Liver (tissue), 9 donors: Measurements from ENCODE around the gene CABP4. TPM values are rescaled to one million over a fixed set of nuclear protein-coding genes. Genes with fewer than 3 reads are reported as not detected.

Source experiments
- DNase-seq: peaks from one replicate; pipeline ENCODE4 v3.0.0-alpha.2; 2017; ENCODE audit warnings: low spot score
- H3K27ac ChIP-seq, 2 donors: one replicate each; pipeline ENCODE4 v1.7.0; 2013; ENCODE audit warnings: inconsistent platforms in 2 of 2, low read length in 2 of 2, control low read depth in 1 of 2, low read depth in 1 of 2, mild to moderate bottlenecking in 1 of 2
- H3K27me3 ChIP-seq, 4 donors: one replicate each; pipeline versions ENCODE4 v1.6.1 to v1.7.0; 2013; ENCODE audit warnings: low read length in 3 of 4, inconsistent platforms in 1 of 4, mild to moderate bottlenecking in 1 of 4, moderate library complexity in 1 of 4; ENCODE audit not compliant: control insufficient read depth in 4 of 4, insufficient read depth in 4 of 4
- H3K36me3 ChIP-seq, 4 donors: one replicate each; pipeline versions ENCODE4 v1.6.1 to v1.7.0; 2013; ENCODE audit warnings: low read length in 3 of 4, mild to moderate bottlenecking in 3 of 4, low read depth in 1 of 4, moderate library complexity in 1 of 4; ENCODE audit not compliant: control insufficient read depth in 4 of 4, insufficient read depth in 3 of 4
- H3K4me1 ChIP-seq, 4 donors: one replicate each; pipeline versions ENCODE4 v1.6.1 to v1.7.0; 2013; ENCODE audit warnings: low read length in 3 of 4, mild to moderate bottlenecking in 3 of 4, moderate library complexity in 1 of 4; ENCODE audit not compliant: control insufficient read depth in 4 of 4, insufficient read depth in 4 of 4
- H3K4me3 ChIP-seq, 3 donors: one replicate each; pipeline versions ENCODE4 v1.6.1 to v1.7.0; 2013; ENCODE audit warnings: low read length in 3 of 3, control low read depth in 1 of 3, low read depth in 1 of 3, mild to moderate bottlenecking in 1 of 3
- H3K9ac ChIP-seq, 2 donors: one replicate each; pipeline ENCODE4 v1.7.0; 2013; ENCODE audit warnings: low read length in 2 of 2, mild to moderate bottlenecking in 2 of 2, moderate library complexity in 2 of 2, control low read depth in 1 of 2, low read depth in 1 of 2
- H3K9me3 ChIP-seq, 4 donors: one replicate each; pipeline versions ENCODE4 v1.6.1 to v1.7.0; 2013; ENCODE audit warnings: low read length in 3 of 4; ENCODE audit not compliant: control insufficient read depth in 4 of 4
- ATF3 ChIP-seq: IDR thresholded peaks from 2 replicates; pipeline ENCODE4 v1.6.1; 2016; ENCODE audit warnings: antibody characterized with exemption
- CTCF ChIP-seq: fragments of 150-350 bp; IDR thresholded peaks from 2 replicates; pipeline ENCODE4 v1.5.1; 2017; ENCODE audit warnings: improper control_type of control experiment, low read depth, low read length; ENCODE audit not compliant: missing input control
- EGR1 ChIP-seq, 2 donors: IDR thresholded peaks; 2 replicates each; pipeline ENCODE4 v1.6.1; 2016 to 2018; ENCODE audit warnings: antibody characterized with exemption in 2 of 2, low read depth in 2 of 2
- FOXA1 ChIP-seq: IDR thresholded peaks from 2 replicates; pipeline ENCODE4 v1.6.1; 2016; ENCODE audit warnings: antibody characterized with exemption
- FOXA2 ChIP-seq: IDR thresholded peaks from 2 replicates; pipeline ENCODE4 v1.6.1; 2016; ENCODE audit warnings: antibody characterized with exemption
- GABPA ChIP-seq, 2 donors: IDR thresholded peaks in 1 of 2; conservative IDR thresholded peaks in 1 of 2; 2 replicates each; pipeline ENCODE4 v1.6.1; 2016; ENCODE audit warnings: antibody characterized with exemption in 2 of 2, mild to moderate bottlenecking in 1 of 2, moderate library complexity in 1 of 2
- HNF4A ChIP-seq, 2 donors: conservative IDR thresholded peaks; 2 replicates each; pipeline ENCODE4 v1.6.1; 2016; ENCODE audit warnings: antibody characterized with exemption in 2 of 2, mild to moderate bottlenecking in 2 of 2
- HNF4G ChIP-seq: IDR thresholded peaks from 2 replicates; pipeline ENCODE4 v1.6.1; 2016; ENCODE audit warnings: antibody characterized with exemption
- MAX ChIP-seq: IDR thresholded peaks from 2 replicates; pipeline ENCODE4 v1.6.1; 2016; ENCODE audit warnings: antibody characterized with exemption
- NR2F2 ChIP-seq: IDR thresholded peaks from 2 replicates; pipeline ENCODE4 v1.6.1; 2016; ENCODE audit warnings: antibody characterized with exemption
- RAD21 ChIP-seq, 2 donors: IDR thresholded peaks; 2 replicates each; pipeline ENCODE4 v1.6.1; 2016; ENCODE audit warnings: antibody characterized with exemption in 2 of 2, mild to moderate bottlenecking in 2 of 2
- REST ChIP-seq: IDR thresholded peaks from 2 replicates; pipeline ENCODE4 v1.6.1; 2016; ENCODE audit warnings: antibody characterized with exemption, mild to moderate bottlenecking
- RXRA ChIP-seq, 2 donors: IDR thresholded peaks; 2 replicates each; pipeline ENCODE4 v1.6.1; 2017 to 2018; ENCODE audit warnings: antibody characterized with exemption in 2 of 2, mild to moderate bottlenecking in 1 of 2
- SP1 ChIP-seq: IDR thresholded peaks from 2 replicates; pipeline ENCODE4 v1.6.1; 2018; ENCODE audit warnings: antibody characterized with exemption, mild to moderate bottlenecking
- TAF1 ChIP-seq: conservative IDR thresholded peaks from 2 replicates; pipeline ENCODE4 v1.6.1; 2016; ENCODE audit warnings: antibody characterized with exemption, mild to moderate bottlenecking
- YY1 ChIP-seq: IDR thresholded peaks from 2 replicates; pipeline ENCODE4 v1.6.1; 2016; ENCODE audit warnings: antibody characterized with exemption, mild to moderate bottlenecking
- ZBTB33 ChIP-seq: IDR thresholded peaks from 2 replicates; pipeline ENCODE4 v1.6.1; 2016; ENCODE audit warnings: antibody characterized with exemption
- WGBS: extraction: QIAGEN DNeasy Blood & Tissue Kit; methylation state at CpG from one replicate; pipeline ENCODE4 v1.1.7; 2013; 5-methylcytosine and 5-hydroxymethylcytosine counted together
- polyA plus RNA-seq, 2 donors: library from polyadenylated mRNA; stranded (reverse) in 1 of 2; unstranded in 1 of 2; fragments of 200-250 nt in 1 of 2; fragments of >200 nt in 1 of 2; fragmentation: Nextera tagmentation in 1 of 2; extraction: Ambion mirVana in 1 of 2; gene quantifications; one replicate each; pipeline versions ENCODE4 v1.2.1 to v1.2.3, GENCODE V29; 2013 to 2015
- total RNA-seq, 2 donors: library from RNA; depleted of rRNA; stranded (reverse); fragments of >200 nt; gene quantifications; one replicate each; pipeline ENCODE4 v1.2.3, GENCODE V29; 2014
- donor health status: healthy.
- donor health status: healthy.
- donor health status: healthy.
- donor health status: healthy.
- donor health status: healthy.

CABP4 gene
- total and polyA plus RNA-seq, 4 donors = 0.85 to 2.9 (median 1.6) TPM

DNA sequence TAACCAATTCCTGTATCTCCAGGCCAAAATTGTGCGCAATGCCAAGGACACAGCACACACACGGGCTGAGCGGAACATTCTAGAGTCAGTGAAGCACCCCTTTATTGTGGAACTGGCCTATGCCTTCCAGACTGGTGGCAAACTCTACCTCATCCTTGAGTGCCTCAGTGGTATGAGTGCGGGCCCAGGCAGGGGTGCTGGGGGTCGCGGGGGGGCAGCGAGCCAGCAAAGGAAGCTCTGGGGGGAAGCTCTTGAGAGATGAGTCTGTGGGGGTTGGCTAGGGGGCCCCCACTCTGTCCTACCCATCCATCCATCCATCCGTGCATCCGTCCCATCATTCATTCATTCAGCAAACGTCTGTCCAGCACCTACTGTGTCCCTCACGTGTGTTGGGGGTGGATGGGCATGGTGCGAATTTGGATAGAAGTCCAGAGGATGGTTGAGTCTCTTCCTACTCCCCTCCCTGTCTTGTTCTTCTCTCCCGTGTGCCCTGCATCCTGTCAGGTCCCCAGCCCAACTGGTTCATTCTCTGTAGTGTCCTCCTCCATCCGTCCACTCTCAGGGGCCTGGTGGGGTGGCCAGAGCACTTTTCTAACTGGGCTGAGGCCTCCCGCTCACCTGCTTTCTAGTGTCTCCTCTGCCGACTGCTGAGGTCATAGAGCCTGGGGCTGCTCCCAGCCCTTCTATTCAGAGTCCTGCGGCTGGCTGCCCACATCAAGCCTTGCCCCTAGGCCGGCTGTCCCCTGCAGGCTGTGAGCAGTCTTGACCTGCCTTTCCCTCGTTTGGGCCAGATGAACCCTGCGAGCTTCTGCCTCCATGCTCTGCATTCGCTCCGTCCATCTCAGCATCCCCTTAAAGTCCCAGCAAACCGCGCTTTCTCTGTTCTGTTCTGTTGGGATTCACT is 23.6 kb upstream of the CABP4 start:
- Histone ChIP-seq H3K4me3 (no peak overlapping the region), H3K9ac (no peak overlapping the region), H3K27me3 (no peaks in the 10 kb centered on the region), H3K9me3 (no peaks in the 10 kb centered on the region), H3K36me3 (peaks cover 3 to 39% (median 8%) of the 10 kb centered on the region in 4 donors), H3K4me1 (peaks cover 3 to 19% (median 12%) of the 10 kb centered on the region in 4 donors), H3K27ac (no peak overlapping the region)
- WGBS = 95% methylated on average over 24 of the region's 24 CpGs
- TF ChIP-seq HNF4G (no peak), FOXA2 (no peak), FOXA1 (no peak), CTCF (no peak), NR2F2 (no peak), TAF1 (no peak), RAD21 (IDR thresholded peaks at IDR 0.05) (no peak), ATF3 (no peak), MAX (no peak), REST (no peak), SP1 (no peak), EGR1 (IDR thresholded peaks at IDR 0.05; ENCODE audit: low read depth in 2 of 2) (no peak), RXRA (IDR thresholded peaks at IDR 0.05) (no peak), ZBTB33 (no peak), GABPA (IDR thresholded peaks at IDR 0.05 in 1 of 2, conservative IDR thresholded peaks at IDR 0.05 in 1 of 2) (no peak), HNF4A (conservative IDR thresholded peaks at IDR 0.05) (no peak), YY1 (no peak)
- no peak for DNase-seq
